GM12878 (cell line): Measurements from ENCODE around the gene CABP7. TPM values are rescaled to one million over a fixed set of nuclear protein-coding genes. Genes with fewer than 3 reads are reported as not detected.

Source experiments
- ATAC-seq: fragments of 200-7000 bp; cut with Tn5 transposase; 3 replicates; pipeline ENCODE4 v1.9.1; 2020; ENCODE audit warnings: mild to moderate bottlenecking, moderate library complexity
- BruUV-seq: library from RNA; stranded (reverse); fragments of 400-500 nt; replicated peaks from 2 replicates; lab custom pipeline; 2021; lab: Mats Ljungman, UMichigan
- CTCF ChIA-PET: fragments of 300-600 bp; sonication (Branson Sonifier 250); formaldehyde crosslinking; extraction: SDS; loops from one replicate; lab custom pipeline; 2021; ENCODE audit warnings: inconsistent platforms; lab: Yijun Ruan, JAX
- POLR2A ChIA-PET: fragments of 350-600 bp; formaldehyde crosslinking; extraction: SDS; loops from one replicate; lab custom pipeline; 2021; ENCODE audit warnings: inconsistent platforms; lab: Charles Lee
- RAD21 ChIA-PET: fragments of 300-600 bp; sonication (Branson Sonifier 250); formaldehyde crosslinking; loops from one replicate; lab custom pipeline; 2023; ENCODE audit warnings: antibody characterized with exemption; ENCODE audit not compliant: unreplicated experiment; lab: Charles Lee
- SMC1A ChIA-PET: fragments of 300-600 bp; sonication (Branson Sonifier 250); formaldehyde crosslinking; loops from one replicate; lab custom pipeline; 2023; ENCODE audit not compliant: unreplicated experiment, uncharacterized antibody; lab: Charles Lee
- DNase-seq: peaks from one replicate; pipeline ENCODE4 v3.0.0-alpha.2; 2011; ENCODE audit warnings: low read depth, low spot score
- FAIRE-seq: peaks from 3 replicates; lab custom pipeline; 2011; peaks lifted over from hg19 to GRCh38; lab: Jason Lieb, UNC
- H2AFZ ChIP-seq: 2 replicates; pipeline ENCODE4 v1.6.0; 2011; ENCODE audit warnings: low read depth, low read length, control low read depth; ENCODE audit not compliant: control insufficient read depth
- H3K27ac ChIP-seq: 2 replicates; pipeline ENCODE4 v1.5.1; 2011; ENCODE audit warnings: control low read depth; ENCODE audit not compliant: control insufficient read depth, insufficient read depth
- H3K27me3 ChIP-seq, 2 experiments: replicated peaks in 1 of 2; 2 replicates each; pipeline versions ENCODE4 v1.6.0 to v1.6.1; 2011; ENCODE audit warnings: low read length in 1 of 2; ENCODE audit not compliant: control insufficient read depth in 2 of 2, insufficient read depth in 2 of 2
- H3K36me3 ChIP-seq, 2 experiments: 2 replicates each; pipeline ENCODE4 v1.5.1; 2011; ENCODE audit warnings: low read length in 1 of 2; ENCODE audit not compliant: control insufficient read depth in 2 of 2, insufficient read depth in 2 of 2
- H3K4me1 ChIP-seq: 2 replicates; pipeline ENCODE4 v1.6.1; 2011; ENCODE audit warnings: mild to moderate bottlenecking, low read length, moderate library complexity, mixed read lengths; ENCODE audit not compliant: control insufficient read depth, insufficient read depth
- H3K4me2 ChIP-seq: 2 replicates; pipeline ENCODE4 v1.6.0; 2011; ENCODE audit warnings: control low read depth; ENCODE audit not compliant: control insufficient read depth, insufficient read depth
- H3K4me3 ChIP-seq: fragments of 200-600 bp; sonication (generic); 2 replicates; pipeline ENCODE4 v1.5.1; 2016
- H3K79me2 ChIP-seq: 2 replicates; pipeline ENCODE4 v1.6.0; 2011; ENCODE audit warnings: low read length; ENCODE audit not compliant: control insufficient read depth, insufficient read depth
- H3K9ac ChIP-seq: 2 replicates; pipeline ENCODE4 v1.8.0; 2011; ENCODE audit warnings: low read length, control low read depth, mixed read lengths; ENCODE audit not compliant: control insufficient read depth, insufficient read depth
- H3K9me3 ChIP-seq: replicated peaks from 3 replicates; pipeline ENCODE4 v1.5.1; 2011; ENCODE audit warnings: mild to moderate bottlenecking, low read length; ENCODE audit not compliant: control insufficient read depth, insufficient read depth
- H4K20me1 ChIP-seq: 2 replicates; pipeline ENCODE4 v1.6.0; 2011; ENCODE audit not compliant: control insufficient read depth, insufficient read depth
- ATF7 ChIP-seq: fragments of 450-650 bp; IDR thresholded peaks from 2 replicates; pipeline ENCODE4 v1.6.1; 2016; ENCODE audit warnings: low read depth, mild to moderate bottlenecking
- CBX3 ChIP-seq: fragments of 200-600 bp; sonication (generic); IDR thresholded peaks from 2 replicates; pipeline ENCODE4 v1.6.1; 2016; ENCODE audit warnings: low read depth, borderline replicate concordance
- CREM ChIP-seq: IDR thresholded peaks from 2 replicates; pipeline ENCODE4 v1.6.1; 2014; ENCODE audit warnings: antibody characterized with exemption, low read depth
- DPF2 ChIP-seq: fragments of 450-650 bp; IDR thresholded peaks from 2 replicates; pipeline ENCODE4 v1.6.1; 2017; ENCODE audit warnings: mild to moderate bottlenecking
- HCFC1 ChIP-seq: fragments of 150-350 bp; IDR thresholded peaks from 2 replicates; pipeline ENCODE4 v1.6.1; 2014; ENCODE audit warnings: low read length
- HDGF ChIP-seq: fragments of 450-650 bp; IDR thresholded peaks from 2 replicates; pipeline ENCODE4 v1.6.1; 2016; ENCODE audit warnings: antibody characterized with exemption
- JUND ChIP-seq: IDR thresholded peaks from 2 replicates; pipeline ENCODE4 v1.6.1; 2012; ENCODE audit warnings: low read depth, mild to moderate bottlenecking, low read length, improper control_type of control experiment, moderate library complexity
- MTA2 ChIP-seq: fragments of 450-650 bp; IDR thresholded peaks from 2 replicates; pipeline ENCODE4 v1.6.1; 2016; ENCODE audit warnings: low read depth, mild to moderate bottlenecking, moderate library complexity
- SMC3 ChIP-seq: IDR thresholded peaks from 2 replicates; pipeline ENCODE4 v1.6.1; 2011; ENCODE audit warnings: low read length, improper control_type of control experiment, borderline replicate concordance
- SP1 ChIP-seq: IDR thresholded peaks from one replicate; pipeline ENCODE4 v1.6.1; 2011; ENCODE audit warnings: low read depth, low read length
- TAF1 ChIP-seq: IDR thresholded peaks from 2 replicates; pipeline ENCODE4 v1.6.1; 2011; ENCODE audit warnings: mild to moderate bottlenecking, low read depth, low read length, borderline replicate concordance
- TCF3 ChIP-seq: IDR thresholded peaks from 2 replicates; pipeline ENCODE4 v1.6.1; 2012; ENCODE audit warnings: low read depth, mild to moderate bottlenecking, low read length, borderline replicate concordance; ENCODE audit not compliant: insufficient read depth
- TCF7 ChIP-seq: IDR thresholded peaks from 2 replicates; pipeline ENCODE4 v1.6.1; 2014; ENCODE audit warnings: antibody characterized with exemption, borderline replicate concordance
- ZBTB33 ChIP-seq: fragments of 450-650 bp; IDR thresholded peaks from 2 replicates; pipeline ENCODE4 v1.6.1; 2017; ENCODE audit warnings: mild to moderate bottlenecking
- ZNF207 ChIP-seq: fragments of 450-650 bp; IDR thresholded peaks from 2 replicates; pipeline ENCODE4 v1.6.1; 2014; ENCODE audit warnings: antibody characterized with exemption, mild to moderate bottlenecking, borderline replicate concordance
- WGBS: methylation state at CpG from one replicate; pipeline ENCODE4 v1.1.6; 2016; ENCODE audit warnings: low lambda C conversion rate; ENCODE audit not compliant: insufficient replicate concordance, insufficient coverage; ENCODE audit errors: missing lambda C conversion rate; 5-methylcytosine and 5-hydroxymethylcytosine counted together
- in situ Hi-C: fragments of 300-500 bp; cut with MboI; formaldehyde crosslinking; loops from 9 replicates; pipeline ENCODE4 v1.14.3; 2018; ENCODE audit warnings: mixed read lengths
- intact Hi-C: fragments of 100-400 bp; cut with micrococcal nuclease; formaldehyde crosslinking; loops from one replicate; pipeline ENCODE4 v1.14.2; 2022; ENCODE audit not compliant: unreplicated experiment
- polyA plus RNA-seq, 11 experiments: library from polyadenylated mRNA; depleted of rRNA in 4 of 11; unstranded in 6 of 11; stranded (reverse) in 5 of 11; fragments of >200 nt; fragmentation: Nextera tagmentation in 4 of 11; fragmentation: Illumina TruSeq in 1 of 11; extraction: Ambion mirVana in 4 of 11; extraction: Trizol in 1 of 11; gene quantifications; 1 replicate in 1 of 11; 2 replicates in 10 of 11; pipeline versions ENCODE4 v1.2.1 to v1.2.3, GENCODE V29; 2011 to 2016; ENCODE audit warnings: inconsistent platforms in 2 of 11, missing spikeins in 2 of 11, low read depth in 1 of 11
- total RNA-seq, 4 experiments: library from RNA; depleted of rRNA in 3 of 4; stranded (reverse); fragments of >200 nt in 3 of 4; fragmentation: Illumina TruSeq in 1 of 4; extraction: Trizol in 1 of 4; gene quantifications; 2 replicates each; pipeline versions ENCODE4 v1.2.1 to v1.2.3, GENCODE V29; 2013 to 2021
- TF ChIP-seq, protein P1 (sequence below): fragments of 450-650 bp; IDR thresholded peaks from 2 replicates; pipeline ENCODE4 v1.6.1; 2017; ENCODE audit warnings: borderline replicate concordance
- TF ChIP-seq, protein P2 (sequence below): fragments of 450-650 bp; formaldehyde crosslinking; IDR thresholded peaks from 2 replicates; pipeline ENCODE4 v1.4.0; 2022; ENCODE audit warnings: mild to moderate bottlenecking, moderate library complexity

CABP7 gene
- total and polyA plus RNA-seq, 10 of the 15 experiments (the other 5 are each of a cell fraction or from before 2014, with no cell fraction given), result 0.02 to 0.18 (median 0.05) TPM; not detected in 5

DNA sequence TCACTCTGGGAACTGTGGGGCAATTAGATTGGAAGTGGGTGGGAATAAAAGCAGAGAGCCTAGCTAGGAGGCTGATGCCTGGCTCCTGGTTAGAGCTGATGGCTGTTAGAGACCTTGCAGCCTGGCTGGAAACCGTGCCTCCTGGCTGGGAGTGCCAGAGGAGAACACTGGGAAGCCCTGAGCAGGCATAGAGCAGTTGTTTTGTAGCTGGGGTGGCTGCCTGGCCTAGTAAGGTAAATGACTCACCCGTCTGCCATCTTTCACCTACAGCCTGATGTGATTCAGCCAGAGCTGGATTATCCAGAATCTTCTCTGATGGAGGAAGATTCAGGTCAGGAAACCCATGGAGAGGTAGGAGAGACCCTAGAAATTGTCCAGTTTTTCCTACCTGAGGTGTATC, 53.4 kb downstream of the CABP7 start:
- no peaks in the 10 kb centered on the region for H3K27me3 ChIP-seq
- CTCF ChIA-PET, result interaction anchor here (0.6 to 3.2 kb wide), 4 partner anchors 9 to 232 kb away, joined by 3 to 14 read pairs (median 4); no protein-coding TSS in a partner anchor
- 92% methylated on average over 2 of the region's 2 CpGs for WGBS
- RAD21 ChIA-PET, result interaction anchor here (0.7 to 2.1 kb wide), 4 partner anchors 9 to 315 kb away, joined by 3 to 8 read pairs (median 4); no protein-coding TSS in a partner anchor
- intact Hi-C loops (no loop called here), in situ Hi-C loops (no loop called here)
- H2AFZ ChIP-seq, result no peak overlapping the region
- H3K9ac ChIP-seq, result no peak overlapping the region
- TF ChIP-seq HCFC1 (no peak), ZBTB33 (no peak), CBX3 (no peak), SMC3 (no peak), TCF3 (no peak), TCF7 (no peak), SP1 (no peak), TAF1 (no peak), ZNF207 (no peak), DPF2 (no peak), CREM (no peak), HDGF (no peak), MTA2 (no peak), JUND (no peak), ATF7 (no peak)
- TF ChIP-seq, protein P1, sequence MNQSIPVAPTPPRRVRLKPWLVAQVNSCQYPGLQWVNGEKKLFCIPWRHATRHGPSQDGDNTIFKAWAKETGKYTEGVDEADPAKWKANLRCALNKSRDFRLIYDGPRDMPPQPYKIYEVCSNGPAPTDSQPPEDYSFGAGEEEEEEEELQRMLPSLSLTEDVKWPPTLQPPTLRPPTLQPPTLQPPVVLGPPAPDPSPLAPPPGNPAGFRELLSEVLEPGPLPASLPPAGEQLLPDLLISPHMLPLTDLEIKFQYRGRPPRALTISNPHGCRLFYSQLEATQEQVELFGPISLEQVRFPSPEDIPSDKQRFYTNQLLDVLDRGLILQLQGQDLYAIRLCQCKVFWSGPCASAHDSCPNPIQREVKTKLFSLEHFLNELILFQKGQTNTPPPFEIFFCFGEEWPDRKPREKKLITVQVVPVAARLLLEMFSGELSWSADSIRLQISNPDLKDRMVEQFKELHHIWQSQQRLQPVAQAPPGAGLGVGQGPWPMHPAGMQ, result no peak
- TF ChIP-seq, protein P2, sequence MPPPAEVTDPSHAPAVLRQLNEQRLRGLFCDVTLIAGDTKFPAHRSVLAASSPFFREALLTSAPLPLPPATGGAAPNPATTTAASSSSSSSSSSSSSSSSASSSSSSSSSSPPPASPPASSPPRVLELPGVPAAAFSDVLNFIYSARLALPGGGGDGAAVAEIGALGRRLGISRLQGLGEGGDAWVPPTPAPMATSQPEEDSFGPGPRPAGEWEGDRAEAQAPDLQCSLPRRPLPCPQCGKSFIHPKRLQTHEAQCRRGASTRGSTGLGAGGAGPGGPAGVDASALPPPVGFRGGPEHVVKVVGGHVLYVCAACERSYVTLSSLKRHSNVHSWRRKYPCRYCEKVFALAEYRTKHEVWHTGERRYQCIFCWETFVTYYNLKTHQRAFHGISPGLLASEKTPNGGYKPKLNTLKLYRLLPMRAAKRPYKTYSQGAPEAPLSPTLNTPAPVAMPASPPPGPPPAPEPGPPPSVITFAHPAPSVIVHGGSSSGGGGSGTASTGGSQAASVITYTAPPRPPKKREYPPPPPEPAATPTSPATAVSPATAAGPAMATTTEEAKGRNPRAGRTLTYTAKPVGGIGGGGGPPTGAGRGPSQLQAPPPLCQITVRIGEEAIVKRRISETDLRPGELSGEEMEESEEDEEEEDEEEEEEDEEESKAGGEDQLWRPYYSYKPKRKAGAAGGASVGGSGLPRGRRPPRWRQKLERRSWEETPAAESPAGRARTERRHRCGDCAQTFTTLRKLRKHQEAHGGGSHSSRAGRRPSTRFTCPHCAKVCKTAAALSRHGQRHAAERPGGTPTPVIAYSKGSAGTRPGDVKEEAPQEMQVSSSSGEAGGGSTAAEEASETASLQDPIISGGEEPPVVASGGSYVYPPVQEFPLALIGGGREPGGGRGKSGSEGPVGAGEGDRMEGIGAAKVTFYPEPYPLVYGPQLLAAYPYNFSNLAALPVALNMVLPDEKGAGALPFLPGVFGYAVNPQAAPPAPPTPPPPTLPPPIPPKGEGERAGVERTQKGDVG (CRISPR knock-in tag), result no peak
- H4K20me1 ChIP-seq, result no peaks in the 10 kb centered on the region
- H3K79me2 ChIP-seq, result peaks cover 9% of the 10 kb centered on the region
- FAIRE-seq, result no peak
- no peak overlapping the region for H3K4me3 ChIP-seq
- POLR2A ChIA-PET, result interaction anchor here (1.0 kb wide), 1 partner anchor 218 kb away, joined by 3 read pairs; no protein-coding TSS in a partner anchor
- H3K4me2 ChIP-seq, result no peak overlapping the region
- H3K36me3 ChIP-seq, result peaks cover 2 to 8% of the 10 kb centered on the region in 2 experiments
- BruUV-seq, result no TSS peak
- no peaks in the 10 kb centered on the region for H3K4me1 ChIP-seq
- no peak overlapping the region for H3K27ac ChIP-seq
- no peak for ATAC-seq
- no peak for DNase-seq
- H3K9me3 ChIP-seq, result no peaks in the 10 kb centered on the region; the same call in 2 of the 3 replicates
- SMC1A ChIA-PET, result interaction anchor here (0.6 to 1.5 kb wide), 3 partner anchors 9 to 232 kb away, joined by 4 to 6 read pairs (median 4); no protein-coding TSS in a partner anchor
